ENCODE data around the gene FHAD1. TPM values are rescaled to one million over a fixed set of nuclear protein-coding genes. Genes with fewer than 3 reads are reported as not detected.

The FHAD1 gene
- total RNA-seq, 1 donor from 2014 or later, result not detected

GRCh38 chr1:15446212-15446611 is 199.2 kb downstream of the FHAD1 start:
- no peaks in the 10 kb centered on the region for H3K36me3 ChIP-seq
- TF ChIP-seq CTCF (IDR thresholded peaks at IDR 0.05), result no peak
- no peak for TF ChIP-seq POLR2A (IDR thresholded peaks at IDR 0.05)
- no peak for TF ChIP-seq POLR2AphosphoS5 (IDR thresholded peaks at IDR 0.05; ENCODE audit: insufficient read depth in 1 of 2, low read depth in 1 of 2)
- H3K4me1 ChIP-seq, result no peaks in the 10 kb centered on the region
- no peak for DNase-seq (ENCODE audit: extremely low spot score in 2 of 2)
- no peak overlapping the region for H3K4me3 ChIP-seq
- H3K27me3 ChIP-seq, result no peaks in the 10 kb centered on the region
- H3K9me3 ChIP-seq, result no peaks in the 10 kb centered on the region
- intact Hi-C loops (cut with DNase I), result no loop called here
- no peak overlapping the region for H3K27ac ChIP-seq

Other genes with a start within 250 kb of the FHAD1 start
- gene TMEM51, start 93.5 kb upstream of the FHAD1 start, total RNA-seq, result 31.4 TPM
- gene EFHD2, start 162.7 kb downstream of the FHAD1 start, total RNA-seq, result 57.2 TPM
- not detected for gene CTRC, start 191.2 kb downstream of the FHAD1 start, total RNA-seq
- not detected for gene CELA2A, start 209.5 kb downstream of the FHAD1 start, total RNA-seq
- not detected for gene CELA2B, start 228.9 kb downstream of the FHAD1 start, total RNA-seq